ENCODE results near the gene LRRC27. TPM values are rescaled to one million over a fixed set of nuclear protein-coding genes. Genes with fewer than 3 reads are reported as not detected.

LRRC27 gene
- polyA plus RNA-seq, result 3.7 and 7.8 TPM in 2 replicates

DNA sequence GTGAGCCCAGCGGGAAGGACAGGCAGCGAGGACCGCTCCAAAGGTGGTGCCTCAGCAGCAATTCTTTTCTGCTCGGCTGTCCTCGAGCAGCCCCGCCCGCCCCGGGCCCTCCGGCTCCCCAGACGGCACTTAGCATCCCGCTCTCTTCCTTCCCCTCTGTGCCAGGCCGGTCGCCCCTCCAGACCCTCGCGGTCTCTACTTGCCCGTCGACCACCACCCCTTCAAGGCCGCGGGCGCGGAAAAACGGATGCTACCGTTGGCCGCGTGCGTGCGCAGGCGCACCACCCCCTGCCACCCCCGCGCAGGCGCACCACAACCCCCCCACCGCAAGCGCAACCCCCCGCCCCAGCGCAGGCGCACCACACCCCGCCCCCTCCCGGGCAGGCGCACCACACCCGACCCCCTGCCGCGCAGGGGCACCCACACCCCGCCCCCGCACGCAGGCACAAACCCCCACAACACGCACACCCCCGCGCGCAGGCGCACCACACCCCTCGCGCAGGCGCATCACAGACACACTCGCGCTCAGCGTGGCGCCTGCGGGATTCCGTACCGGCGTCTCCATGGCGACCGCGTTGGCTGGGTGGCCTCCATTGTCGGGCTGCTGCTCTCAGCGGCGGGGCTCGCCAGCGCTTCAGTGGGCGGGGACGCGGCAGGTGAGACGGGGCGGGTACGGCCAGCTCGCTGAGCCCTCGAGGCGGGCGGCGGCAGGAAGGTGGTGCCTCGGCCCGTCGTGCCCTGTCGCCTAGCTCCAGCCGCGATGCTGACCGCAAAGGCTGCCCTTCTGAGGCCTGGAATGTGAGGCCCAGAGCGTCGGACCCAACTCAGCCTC, at the start of gene LRRC27:
Gene LRRC27 (plus strand): TSS at position 593 of the 832 bp plus-strand sequence. CDS start 1,332 bp downstream, outside the sequence.

DNA sequence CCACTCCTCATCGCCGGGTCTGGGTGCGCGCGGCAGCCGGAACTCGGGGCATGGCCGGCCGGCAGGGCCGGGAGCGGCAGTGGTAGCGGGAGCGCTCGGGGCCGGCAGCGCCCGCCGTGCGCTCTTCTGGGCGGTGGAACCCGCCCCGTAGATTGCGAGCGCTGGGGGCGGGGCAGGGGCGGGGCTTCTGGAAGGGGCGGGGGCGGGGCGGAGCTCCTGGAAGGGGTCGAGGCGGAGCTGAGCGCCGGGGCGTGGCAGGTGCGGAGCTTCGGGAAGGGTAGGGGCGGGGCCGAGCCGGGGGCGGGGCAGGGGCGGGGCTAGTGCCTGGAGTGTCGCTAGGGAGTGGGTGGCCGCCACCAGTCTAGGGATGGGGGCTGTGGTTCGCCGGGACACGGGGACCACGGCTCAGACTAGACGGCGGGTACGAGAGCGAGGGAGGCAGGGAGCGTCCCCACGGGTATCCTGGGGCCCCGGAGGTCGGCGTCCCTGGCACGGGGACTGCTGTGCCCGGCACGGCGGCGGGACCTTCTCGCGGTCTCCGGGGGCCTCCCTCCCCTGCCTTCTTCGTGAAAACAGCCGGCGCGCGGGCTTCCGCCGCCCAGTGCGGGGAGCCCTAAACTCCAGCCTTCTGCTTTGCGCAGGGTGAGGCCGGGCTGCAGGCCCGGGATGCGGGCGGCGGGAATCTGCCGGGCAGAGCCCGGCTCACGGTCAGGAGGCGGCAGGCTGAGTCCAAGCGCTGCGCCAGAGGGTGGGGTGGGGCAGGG, 24.0 kb upstream of the LRRC27 start, which contains the start of gene STK32C:
Gene STK32C (minus strand): TSS at position 128 of the 764 bp plus-strand sequence. CDS start 117 bp downstream, at position 11.

GRCh38 chr10:132397036-132397541, 65.1 kb downstream of the LRRC27 start, which contains the start of gene PWWP2B:
PWWP2B (plus strand) TSS chr10:132397200; CDS start chr10:132397227, 27 bp downstream.

Other genes with a start within 250 kb of the LRRC27 start
- gene DPYSL4, start 145.2 kb upstream of the LRRC27 start, polyA plus RNA-seq, result 2.8 and 3.8 TPM in 2 replicates
- gene STK32C, start 24.2 kb upstream of the LRRC27 start, polyA plus RNA-seq, result 2.4 and 2.5 TPM in 2 replicates
- gene PWWP2B, start 65.0 kb downstream of the LRRC27 start, polyA plus RNA-seq, result 0.35 and 0.76 TPM in 2 replicates
- gene INPP5A, start 205.6 kb downstream of the LRRC27 start, polyA plus RNA-seq, result 322 and 427 TPM in 2 replicates

All from Purkinje cell (primary cell).